Liver (tissue), 10 donors: ENCODE measurements around the gene SMCO1. TPM values are rescaled to one million over a fixed set of nuclear protein-coding genes. Genes with fewer than 3 reads are reported as not detected.
"Not testable (repeated sequence)": the region's sequence is repeated elsewhere in the genome, so short reads cannot be mapped to it uniquely, and the experiment has no call there.

ENCODE experiments used
- DNase-seq: peaks from one replicate; pipeline ENCODE4 v3.0.0-alpha.2; 2017; ENCODE audit warnings: low spot score
- H3K27ac ChIP-seq, 2 donors: one replicate each; pipeline ENCODE4 v1.7.0; 2013; ENCODE audit warnings: inconsistent platforms in 2 of 2, low read length in 2 of 2, control low read depth in 1 of 2, low read depth in 1 of 2, mild to moderate bottlenecking in 1 of 2
- H3K27me3 ChIP-seq, 4 donors: one replicate each; pipeline versions ENCODE4 v1.6.1 to v1.7.0; 2013; ENCODE audit warnings: low read length in 3 of 4, inconsistent platforms in 1 of 4, mild to moderate bottlenecking in 1 of 4, moderate library complexity in 1 of 4; ENCODE audit not compliant: control insufficient read depth in 4 of 4, insufficient read depth in 4 of 4
- H3K36me3 ChIP-seq, 4 donors: one replicate each; pipeline versions ENCODE4 v1.6.1 to v1.7.0; 2013; ENCODE audit warnings: low read length in 3 of 4, mild to moderate bottlenecking in 3 of 4, low read depth in 1 of 4, moderate library complexity in 1 of 4; ENCODE audit not compliant: control insufficient read depth in 4 of 4, insufficient read depth in 3 of 4
- H3K4me1 ChIP-seq, 4 donors: one replicate each; pipeline versions ENCODE4 v1.6.1 to v1.7.0; 2013; ENCODE audit warnings: low read length in 3 of 4, mild to moderate bottlenecking in 3 of 4, moderate library complexity in 1 of 4; ENCODE audit not compliant: control insufficient read depth in 4 of 4, insufficient read depth in 4 of 4
- H3K4me3 ChIP-seq, 3 donors: one replicate each; pipeline versions ENCODE4 v1.6.1 to v1.7.0; 2013; ENCODE audit warnings: low read length in 3 of 3, control low read depth in 1 of 3, low read depth in 1 of 3, mild to moderate bottlenecking in 1 of 3
- H3K9ac ChIP-seq, 2 donors: one replicate each; pipeline ENCODE4 v1.7.0; 2013; ENCODE audit warnings: low read length in 2 of 2, mild to moderate bottlenecking in 2 of 2, moderate library complexity in 2 of 2, control low read depth in 1 of 2, low read depth in 1 of 2
- H3K9me3 ChIP-seq, 4 donors: one replicate each; pipeline versions ENCODE4 v1.6.1 to v1.7.0; 2013; ENCODE audit warnings: low read length in 3 of 4; ENCODE audit not compliant: control insufficient read depth in 4 of 4
- JUND ChIP-seq, 2 donors: IDR thresholded peaks; 2 replicates each; pipeline ENCODE4 v1.6.1; 2016; ENCODE audit warnings: antibody characterized with exemption in 2 of 2
- RAD21 ChIP-seq, 2 donors: IDR thresholded peaks; 2 replicates each; pipeline ENCODE4 v1.6.1; 2016; ENCODE audit warnings: antibody characterized with exemption in 2 of 2, mild to moderate bottlenecking in 2 of 2
- WGBS: extraction: QIAGEN DNeasy Blood & Tissue Kit; methylation state at CpG from one replicate; pipeline ENCODE4 v1.1.7; 2013; 5-methylcytosine and 5-hydroxymethylcytosine counted together
- polyA plus RNA-seq, 2 donors: library from polyadenylated mRNA; stranded (reverse) in 1 of 2; unstranded in 1 of 2; fragments of 200-250 nt in 1 of 2; fragments of >200 nt in 1 of 2; fragmentation: Nextera tagmentation in 1 of 2; extraction: Ambion mirVana in 1 of 2; gene quantifications; one replicate each; pipeline versions ENCODE4 v1.2.1 to v1.2.3, GENCODE V29; 2013 to 2015
- small RNA-seq: library from RNA; depleted of rRNA; stranded (forward); fragments of <200 nt; gene quantifications from one replicate; pipeline ENCODE3, GENCODE V24; 2014
- total RNA-seq, 2 donors: library from RNA; depleted of rRNA; stranded (reverse); fragments of >200 nt; gene quantifications; one replicate each; pipeline ENCODE4 v1.2.3, GENCODE V29; 2014
- donor health status: healthy.
- donor health status: healthy.
- donor health status: healthy.
- donor health status: healthy.
- donor health status: healthy.

SMCO1 gene
- total and polyA plus RNA-seq, 4 donors = 0.05 TPM; not detected in 3

DNA sequence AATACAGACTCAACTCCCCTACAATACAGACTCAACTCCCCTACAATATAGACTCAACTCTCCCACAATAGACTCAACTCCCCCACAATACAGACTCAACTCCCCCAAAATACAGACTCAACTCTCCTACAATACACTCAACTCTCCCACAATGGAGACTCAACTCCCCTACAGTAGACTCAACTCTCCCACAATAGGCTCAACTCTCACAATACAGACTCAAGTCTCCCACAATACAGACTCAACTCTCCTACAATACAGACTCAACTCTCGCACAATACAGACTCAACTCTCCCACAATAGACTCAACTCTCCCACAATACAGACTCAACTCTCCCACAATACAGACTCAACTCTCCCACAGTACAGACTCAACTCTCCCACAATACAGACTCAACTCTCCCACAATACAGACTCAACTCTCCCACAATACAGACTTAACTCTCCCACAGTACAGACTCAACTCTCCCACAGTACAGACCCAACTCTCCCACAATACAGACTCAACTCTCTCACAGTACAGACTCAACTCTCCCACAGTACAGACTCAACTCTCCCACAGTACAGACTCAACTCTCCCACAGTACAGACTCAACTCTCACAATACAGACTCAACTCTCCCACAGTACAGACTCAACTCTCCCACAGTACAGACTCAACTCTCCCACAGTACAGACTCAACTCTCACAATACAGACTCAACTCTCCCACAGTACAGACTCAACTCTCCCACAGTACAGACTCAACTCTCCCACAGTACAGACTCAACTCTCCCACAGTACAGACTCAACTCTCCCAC, 52.3 kb downstream of the SMCO1 start:
- H3K9ac ChIP-seq, H3K9me3 ChIP-seq, H3K27me3 ChIP-seq, H3K4me1 ChIP-seq, H3K4me3 ChIP-seq, DNase-seq, H3K27ac ChIP-seq, H3K36me3 ChIP-seq: not testable (repeated sequence)
- WGBS = 97% methylated on average over 1 of the region's 1 CpG

DNA sequence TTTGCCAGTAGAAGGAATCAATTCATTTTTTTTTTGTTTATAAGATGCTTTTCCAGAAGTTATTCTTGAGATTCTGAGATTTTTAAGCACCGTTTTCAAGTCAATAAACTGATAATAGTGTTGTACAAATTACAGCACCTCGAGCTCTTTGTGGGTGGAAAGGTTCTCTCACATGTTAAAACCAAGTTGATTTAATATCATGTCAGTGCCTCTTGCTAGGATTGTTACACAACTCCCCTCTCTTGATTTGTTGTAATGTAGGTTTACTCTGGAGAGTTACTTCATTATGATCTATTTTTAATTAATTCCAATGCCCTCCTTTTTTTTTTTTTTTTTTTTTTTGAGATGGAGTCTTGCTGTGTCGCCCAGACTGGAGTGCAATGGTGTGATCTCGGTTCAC, 57.1 kb downstream of the SMCO1 start:
- 83% methylated on average over 4 of the region's 4 CpGs for WGBS
- no peak for DNase-seq
- H3K27me3 ChIP-seq = no peaks in the 10 kb centered on the region
- H3K4me3 ChIP-seq = no peak overlapping the region
- H3K9me3 ChIP-seq = no peaks in the 10 kb centered on the region
- H3K4me1 ChIP-seq = no peaks in the 10 kb centered on the region
- no peaks in the 10 kb centered on the region for H3K36me3 ChIP-seq
- no peak overlapping the region for H3K9ac ChIP-seq
- TF ChIP-seq RAD21 (IDR thresholded peaks at IDR 0.05) (no peak), JUND (IDR thresholded peaks at IDR 0.05) (no peak)
- no peak overlapping the region for H3K27ac ChIP-seq

DNA sequence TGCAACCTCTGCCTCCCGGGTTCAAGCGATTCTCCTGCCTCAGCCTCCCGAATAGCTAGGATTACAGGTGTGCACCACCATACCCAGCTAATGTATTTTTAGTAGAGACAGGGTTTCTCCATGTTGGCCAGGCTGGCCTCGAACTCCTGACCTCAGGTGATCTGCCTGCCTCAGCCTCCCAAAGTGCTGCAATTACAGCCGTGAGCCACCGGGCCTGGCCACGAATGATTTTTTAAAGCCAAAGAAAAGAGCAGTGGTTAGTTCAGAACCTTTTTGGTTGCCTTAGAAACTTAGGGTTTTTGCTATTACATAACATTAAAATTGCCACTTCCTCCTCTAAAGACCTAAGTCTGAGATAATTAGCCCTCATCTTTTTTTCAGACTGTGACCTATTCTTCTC, 57.7 kb downstream of the SMCO1 start:
- WGBS = 69% methylated on average over 7 of the region's 7 CpGs

More for the DNA sequence above, 57.7 kb downstream of the SMCO1 start:
- not testable (repeated sequence) for H3K36me3 ChIP-seq, H3K27me3 ChIP-seq, H3K9me3 ChIP-seq, H3K27ac ChIP-seq, H3K9ac ChIP-seq, H3K4me3 ChIP-seq, DNase-seq, H3K4me1 ChIP-seq

Small RNA genes lying within 50 kb of the gene (small RNA-seq; reads per million reads assigned to genes)
- 0.07 reads per million for gene RPS29P3

Other genes with a start within 250 kb of the SMCO1 start
- gene PCYT1A, start 227.6 kb downstream of the SMCO1 start, total RNA-seq = 10 to 100 TPM; 29.6 to 56.8 TPM
- gene PCYT1A, start 227.6 kb downstream of the SMCO1 start, polyA plus RNA-seq = 10 to 100 TPM; 12.5 to 18.9 TPM
- 1 to 10 TPM; 1.1 to 3.5 TPM for gene DYNLT2B, start 197.1 kb downstream of the SMCO1 start, total RNA-seq
- 1 to 10 TPM; 2.4 to 3.7 TPM for gene DYNLT2B, start 197.1 kb downstream of the SMCO1 start, polyA plus RNA-seq
- not detected for gene TM4SF19, start 177.0 kb downstream of the SMCO1 start, total RNA-seq
- gene TM4SF19, start 177.0 kb downstream of the SMCO1 start, polyA plus RNA-seq = not detected
- 10 to 100 TPM in 1 of 2 donors, 1 to 10 TPM in 1; 9.6 to 15.5 TPM for gene UBXN7, start 82.9 kb downstream of the SMCO1 start, total RNA-seq
- gene UBXN7, start 82.9 kb downstream of the SMCO1 start, polyA plus RNA-seq = 1 to 10 TPM; 2.9 to 5.8 TPM
- 10 to 100 TPM in 1 of 2 donors, 1 to 10 TPM in 1; 9.2 to 10.0 TPM for gene RNF168, start 11.6 kb downstream of the SMCO1 start, total RNA-seq
- gene RNF168, start 11.6 kb downstream of the SMCO1 start, polyA plus RNA-seq = 1 to 10 TPM; 3.4 to 5.5 TPM
- gene WDR53, start 53.2 kb upstream of the SMCO1 start, total RNA-seq = 1 to 10 TPM; 2.7 to 3.6 TPM
- gene WDR53, start 53.2 kb upstream of the SMCO1 start, polyA plus RNA-seq = 1 to 10 TPM; 3.4 to 4.5 TPM
- 1 to 10 TPM; 4.8 to 7.7 TPM for gene FBXO45, start 53.3 kb upstream of the SMCO1 start, total RNA-seq
- gene FBXO45, start 53.3 kb upstream of the SMCO1 start, polyA plus RNA-seq = 1 to 10 TPM; 1.6 to 2.4 TPM
- gene NRROS, start 124.3 kb upstream of the SMCO1 start, total RNA-seq = 1 to 10 TPM; 2.7 to 9.2 TPM
- gene NRROS, start 124.3 kb upstream of the SMCO1 start, polyA plus RNA-seq = 1 to 10 TPM in 1 of 2 donors, under 1 TPM in 1; 0.82 to 3.4 TPM
- under 1 TPM; 0.59 to 0.79 TPM for gene CEP19, start 196.9 kb upstream of the SMCO1 start, total RNA-seq
- under 1 TPM; 0.44 to 0.75 TPM for gene CEP19, start 196.9 kb upstream of the SMCO1 start, polyA plus RNA-seq
- 10 to 100 TPM in 1 of 2 donors, 1 to 10 TPM in 1; 7.1 to 10.0 TPM for gene PIGX, start 197.0 kb upstream of the SMCO1 start, total RNA-seq
- 1 to 10 TPM; 5.1 to 6.0 TPM for gene PIGX, start 197.0 kb upstream of the SMCO1 start, polyA plus RNA-seq
- gene PAK2, start 224.5 kb upstream of the SMCO1 start, total RNA-seq = 10 to 100 TPM; 30.4 to 44.3 TPM
- 10 to 100 TPM; 16.0 to 19.4 TPM for gene PAK2, start 224.5 kb upstream of the SMCO1 start, polyA plus RNA-seq